Midbrain (tissue), 1 donor: ENCODE results near the gene MARCHF9.

ENCODE experiments used
- DNase-seq: peaks from one replicate; lab custom pipeline; 2025; lab: John Stamatoyannopoulos, UW

The MARCHF9 gene

DNA sequence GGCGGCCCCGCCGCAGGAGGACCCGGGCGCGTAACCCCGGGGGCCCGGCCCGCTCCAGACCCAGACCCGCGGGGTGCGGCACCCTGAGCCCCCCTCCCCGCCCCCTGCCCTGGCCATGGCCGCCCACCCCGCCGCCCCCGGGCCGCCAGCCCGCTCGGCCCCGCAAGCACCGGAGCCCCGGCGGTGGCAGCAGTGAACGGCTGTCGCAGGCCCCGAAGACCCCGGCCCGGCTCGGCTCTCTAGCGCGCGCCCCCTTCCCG is 221 bp downstream of the MARCHF9 start:
- no peak for DNase-seq

DNA sequence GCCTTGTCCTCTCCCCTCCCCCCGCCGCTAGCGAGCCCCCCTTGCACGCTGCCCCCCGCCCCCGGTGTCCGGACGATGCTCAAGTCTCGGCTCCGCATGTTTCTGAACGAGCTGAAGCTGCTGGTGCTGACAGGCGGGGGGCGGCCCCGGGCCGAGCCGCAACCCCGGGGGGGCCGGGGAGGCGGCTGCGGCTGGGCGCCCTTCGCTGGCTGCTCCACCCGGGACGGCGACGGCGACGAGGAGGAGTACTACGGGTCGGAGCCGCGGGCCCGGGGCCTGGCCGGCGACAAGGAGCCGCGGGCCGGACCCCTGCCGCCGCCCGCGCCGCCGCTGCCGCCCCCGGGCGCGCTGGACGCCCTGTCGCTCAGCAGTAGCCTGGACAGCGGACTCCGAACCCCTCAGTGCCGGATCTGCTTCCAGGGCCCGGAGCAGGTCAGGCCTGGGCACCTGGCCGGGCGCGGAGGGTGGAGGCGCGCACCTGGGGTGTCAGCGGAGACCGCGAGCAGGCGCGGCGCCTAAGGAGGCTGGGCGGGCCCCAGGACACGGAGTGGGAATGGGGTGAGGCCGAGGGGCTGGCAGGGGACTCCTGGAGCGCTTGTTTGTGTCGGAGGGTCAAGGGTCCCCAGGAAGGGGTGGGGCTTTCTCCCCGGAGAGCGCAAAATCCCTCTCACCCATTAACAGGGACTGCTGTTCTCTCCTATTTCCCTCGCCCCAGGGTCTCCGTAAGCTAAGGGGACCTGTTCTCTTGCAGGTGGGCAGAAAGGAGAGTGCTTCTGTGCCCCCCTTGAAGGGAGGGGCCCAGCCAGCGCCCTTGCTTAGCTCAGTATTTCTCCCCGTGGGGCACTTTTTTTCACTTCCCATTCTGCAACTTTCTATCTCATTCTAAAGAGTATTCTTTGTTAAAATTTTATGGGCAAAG is 810 bp downstream of the MARCHF9 start:
- no peak for DNase-seq

DNA sequence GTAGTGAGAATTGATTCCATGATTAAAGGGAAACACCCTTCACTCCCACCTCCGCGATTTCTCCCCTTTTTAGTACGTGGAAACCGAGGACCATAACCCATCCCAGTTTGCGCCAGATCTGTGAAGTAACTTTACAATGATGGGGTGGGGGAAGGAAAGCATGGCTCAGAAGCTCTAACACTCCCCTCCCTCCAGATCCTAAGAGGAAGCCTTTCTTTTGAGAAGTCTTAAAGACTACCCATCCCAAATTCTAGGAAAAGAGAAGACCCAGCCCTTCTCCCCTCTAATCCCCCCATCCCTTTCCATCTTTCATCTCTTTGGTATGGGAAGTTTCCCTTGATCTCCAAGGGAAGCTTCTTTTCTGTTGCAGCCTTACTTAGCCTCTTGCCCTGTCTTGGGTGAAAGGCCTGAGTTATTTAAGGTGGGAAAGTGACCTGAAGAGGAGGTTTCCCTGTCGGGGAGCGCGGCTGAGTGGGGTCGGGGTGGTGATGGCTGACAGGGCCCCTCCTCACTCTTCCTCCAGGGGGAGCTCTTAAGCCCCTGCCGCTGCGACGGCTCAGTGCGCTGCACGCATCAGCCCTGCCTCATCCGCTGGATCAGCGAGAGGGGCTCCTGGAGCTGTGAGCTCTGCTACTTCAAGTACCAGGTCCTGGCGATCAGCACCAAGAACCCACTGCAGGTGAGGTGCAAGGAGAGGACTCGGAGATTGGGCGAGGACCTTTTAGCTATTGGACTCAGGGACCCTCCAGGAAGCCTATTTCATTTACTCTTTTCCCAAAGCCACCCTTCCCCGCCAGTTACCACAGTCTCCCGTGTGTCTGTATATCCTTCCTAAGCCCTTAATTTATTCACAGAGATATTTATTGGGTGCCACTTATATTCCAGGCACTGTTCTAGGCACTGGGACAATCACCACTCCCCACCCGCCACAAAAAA is 1.8 kb downstream of the MARCHF9 start:
- peak; percentile 5 for DNase-seq

DNA sequence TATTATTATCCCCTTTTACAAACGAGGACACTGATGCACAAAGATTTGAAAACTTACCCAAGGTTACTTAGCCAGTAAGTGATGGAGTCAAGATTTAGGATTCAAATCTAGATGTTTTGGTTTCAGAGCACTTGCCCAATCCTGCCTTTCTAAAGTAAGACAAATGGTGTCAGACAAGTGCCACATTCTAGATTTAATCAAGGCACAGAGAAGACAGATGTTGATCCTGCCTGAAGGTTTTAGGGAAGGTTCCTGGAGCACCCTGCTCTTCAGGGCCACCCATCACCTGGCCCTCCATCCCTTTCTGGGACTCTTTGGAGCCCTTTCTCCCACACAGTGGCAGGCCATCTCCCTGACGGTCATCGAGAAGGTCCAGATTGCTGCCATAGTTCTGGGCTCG is 2.9 kb downstream of the MARCHF9 start:
- DNase-seq = no peak

DNA sequence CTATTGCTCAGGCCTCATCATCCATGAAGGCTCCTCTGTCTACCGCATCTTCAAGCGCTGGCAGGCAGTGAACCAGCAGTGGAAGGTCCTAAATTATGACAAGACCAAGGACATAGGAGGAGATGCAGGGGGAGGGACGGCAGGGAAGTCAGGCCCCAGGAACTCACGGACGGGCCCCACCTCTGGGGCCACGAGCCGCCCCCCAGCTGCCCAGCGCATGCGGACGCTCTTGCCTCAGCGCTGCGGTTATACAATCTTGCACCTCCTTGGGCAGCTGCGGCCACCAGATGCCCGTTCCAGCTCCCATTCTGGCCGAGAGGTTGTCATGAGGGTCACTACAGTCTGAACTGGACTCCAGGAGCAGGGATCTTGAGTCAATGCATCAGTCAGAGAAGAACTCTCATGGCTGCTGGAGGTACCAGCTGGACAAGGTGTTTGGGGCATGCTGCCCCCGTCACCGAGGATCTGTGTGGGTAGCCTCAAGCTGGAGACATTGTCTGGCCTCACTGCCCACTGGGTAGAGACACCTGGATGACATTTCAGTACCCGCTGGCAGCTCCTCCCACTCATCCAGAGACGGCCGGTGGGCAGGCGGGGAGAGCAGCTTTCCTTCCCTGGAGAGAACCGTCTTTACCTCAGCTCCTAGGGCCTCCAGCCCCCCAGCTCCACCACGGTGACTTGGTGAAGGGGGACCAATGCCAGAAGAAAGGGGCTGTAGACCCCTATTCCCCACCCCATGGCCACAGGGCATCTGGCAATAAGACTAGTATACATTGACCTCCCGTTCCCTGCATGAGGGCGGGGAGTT is 3.9 kb downstream of the MARCHF9 start:
- DNase-seq = no peak

DNA sequence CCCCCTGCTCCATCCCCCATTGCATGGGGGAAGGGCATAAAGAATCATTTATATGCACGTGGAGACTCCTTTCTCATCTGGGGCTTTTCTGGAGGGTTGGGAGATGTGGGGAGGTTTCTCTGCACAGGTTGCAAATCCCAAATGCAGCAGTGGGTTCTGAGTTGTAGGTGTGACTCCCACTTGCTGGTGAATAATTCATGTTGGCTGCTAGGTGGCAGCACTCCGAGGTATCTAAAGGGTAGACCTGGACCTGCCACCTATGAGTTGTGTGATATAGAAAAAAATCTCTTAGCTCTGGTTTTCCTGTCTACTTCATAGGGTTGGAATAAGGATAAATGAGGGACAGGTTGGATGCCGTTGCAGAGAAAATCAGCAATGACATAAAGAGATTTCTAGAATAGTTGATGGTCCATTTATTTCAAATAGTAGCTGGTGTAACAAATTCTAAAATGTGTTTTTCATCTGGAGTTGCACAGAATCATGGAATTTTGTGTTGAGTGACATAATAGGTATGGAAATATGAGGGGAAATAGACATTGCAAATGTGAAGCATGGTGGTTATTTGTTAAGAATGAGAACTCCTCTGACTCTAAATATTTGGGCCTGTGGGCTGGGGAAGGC is 4.6 kb downstream of the MARCHF9 start:
- DNase-seq = no peak

DNA sequence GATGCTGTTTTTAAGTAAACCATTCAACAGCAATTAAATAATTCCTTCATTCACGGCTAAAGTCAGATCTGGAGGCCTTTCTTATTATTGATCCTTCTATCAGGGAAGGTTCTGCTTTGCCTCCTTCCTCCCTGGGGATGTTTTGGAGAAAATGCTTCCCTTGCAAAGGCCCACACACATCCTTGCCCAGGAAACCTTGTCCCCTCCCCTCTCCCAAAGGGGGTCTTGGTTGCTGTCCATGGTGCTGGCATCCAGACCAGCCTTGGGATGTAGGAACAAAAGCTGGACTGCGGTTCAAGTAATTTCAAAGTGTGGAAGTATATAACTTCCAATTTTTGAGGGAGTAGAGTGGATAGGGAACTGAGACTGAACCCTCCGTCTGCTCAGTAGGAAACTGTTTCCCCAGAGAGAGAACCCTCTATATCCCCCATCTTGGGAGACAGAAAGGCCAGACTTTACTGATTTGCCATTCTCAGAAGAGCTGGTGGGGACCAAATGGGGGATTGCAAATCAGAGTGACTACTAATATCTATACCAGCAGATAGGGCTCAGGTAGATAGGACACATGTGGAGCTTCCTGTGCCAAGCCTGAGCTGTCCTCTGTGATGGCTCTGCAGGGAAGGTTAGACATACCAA is 5.6 kb downstream of the MARCHF9 start:
- DNase-seq = no peak

DNA sequence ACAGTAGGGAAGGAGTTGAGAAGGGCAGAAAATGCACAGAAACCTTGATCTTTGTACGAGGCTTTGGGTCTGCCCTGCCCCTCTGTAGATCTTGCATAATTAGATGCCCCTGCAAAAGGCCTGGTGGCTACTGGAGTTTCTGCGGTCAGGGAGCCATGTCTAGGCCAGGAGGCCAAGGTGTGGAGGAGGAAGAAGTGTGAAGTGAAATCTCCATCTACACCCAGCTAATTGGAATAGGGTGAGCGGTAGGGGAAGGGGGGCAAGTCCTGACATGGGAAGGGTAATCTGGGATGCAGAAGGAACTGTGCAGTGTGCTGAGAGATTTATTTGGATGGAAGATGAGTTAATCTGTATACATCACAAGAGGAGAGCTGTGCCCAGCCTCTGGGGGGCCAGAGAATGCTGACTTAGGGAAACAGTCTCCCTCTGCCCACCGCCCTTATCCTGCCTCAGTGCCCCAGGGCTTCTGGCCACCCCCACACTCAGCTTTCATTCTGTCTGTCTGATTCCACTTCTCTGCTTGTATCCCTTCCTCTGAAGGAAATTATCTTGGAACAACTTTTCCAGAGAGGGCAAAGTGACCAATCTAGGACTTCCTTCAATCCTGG is 6.6 kb downstream of the MARCHF9 start:
- no peak for DNase-seq

DNA sequence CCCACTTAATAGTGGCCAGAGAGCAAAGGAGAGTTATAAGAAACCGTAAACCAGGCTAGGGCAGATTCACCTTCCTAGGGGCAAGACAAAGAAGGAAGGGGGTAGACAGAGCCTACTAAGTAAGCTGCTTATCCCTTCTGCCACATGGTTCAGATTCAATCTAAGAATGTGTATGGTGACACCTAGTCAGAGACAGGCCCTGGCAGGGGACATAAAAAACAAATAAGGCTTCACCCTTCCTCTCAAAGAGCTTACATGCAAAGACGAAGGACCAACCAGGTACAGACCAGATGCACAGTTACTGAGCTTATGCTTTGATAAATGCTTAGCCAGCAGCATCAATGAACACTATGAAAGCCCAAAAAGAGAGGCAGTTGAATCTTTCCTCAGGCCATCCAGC is 7.6 kb downstream of the MARCHF9 start:
- no peak for DNase-seq

DNA sequence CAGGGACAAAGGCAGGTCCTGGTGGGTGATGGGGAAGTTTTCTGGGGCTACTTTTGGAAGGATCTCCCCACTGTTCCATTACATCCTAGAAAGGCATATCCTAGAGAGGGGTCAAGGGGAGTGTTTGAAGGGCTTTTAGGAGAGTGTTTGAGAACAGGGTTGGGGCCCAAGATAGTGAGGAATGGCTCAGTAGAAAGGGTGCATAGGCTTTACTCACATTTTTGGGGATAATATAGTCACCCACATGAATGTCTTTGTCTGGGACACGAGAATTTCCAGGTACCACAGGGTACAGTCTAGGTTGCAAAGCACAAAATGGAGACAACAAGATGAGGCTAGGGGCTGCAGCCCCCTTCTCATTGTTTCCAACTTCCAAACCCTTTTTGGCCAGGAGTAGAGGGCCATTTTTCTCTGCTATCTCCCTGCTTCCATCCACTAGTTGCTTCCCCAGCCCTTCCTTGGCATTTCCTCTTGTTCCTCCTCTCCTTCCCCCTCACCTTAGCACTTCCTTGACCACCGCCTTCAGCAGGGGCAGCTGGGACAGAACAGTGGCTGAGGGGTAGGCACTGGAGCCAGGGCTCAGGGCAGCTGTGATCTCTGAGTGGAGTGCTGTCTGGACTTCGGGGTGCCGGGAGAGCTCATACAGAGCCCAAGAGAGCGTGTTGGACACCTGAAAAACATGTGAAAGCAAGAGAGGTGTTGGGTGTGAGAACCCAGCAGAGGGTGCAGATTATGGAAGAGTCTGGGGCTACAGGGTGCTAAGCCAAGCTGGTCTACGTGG is 9.2 kb downstream of the MARCHF9 start:
- no peak for DNase-seq

DNA sequence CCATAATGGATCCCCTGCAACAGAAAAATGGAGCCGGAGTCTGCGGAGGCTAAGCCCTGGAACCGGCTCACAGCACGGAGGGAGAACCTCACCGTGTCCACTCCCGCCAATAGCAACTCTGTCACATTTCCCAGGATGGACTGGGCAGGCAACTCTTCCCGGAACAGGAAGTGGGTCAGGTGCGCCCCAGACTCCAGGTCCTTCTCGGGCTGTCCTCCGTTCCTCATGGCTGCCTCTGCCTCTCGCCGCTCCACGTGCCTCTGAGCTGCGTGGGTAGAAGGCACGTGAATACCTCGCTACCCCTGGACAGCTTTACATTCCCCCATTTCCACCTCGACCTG is 9.7 kb downstream of the MARCHF9 start:
- no peak for DNase-seq

DNA sequence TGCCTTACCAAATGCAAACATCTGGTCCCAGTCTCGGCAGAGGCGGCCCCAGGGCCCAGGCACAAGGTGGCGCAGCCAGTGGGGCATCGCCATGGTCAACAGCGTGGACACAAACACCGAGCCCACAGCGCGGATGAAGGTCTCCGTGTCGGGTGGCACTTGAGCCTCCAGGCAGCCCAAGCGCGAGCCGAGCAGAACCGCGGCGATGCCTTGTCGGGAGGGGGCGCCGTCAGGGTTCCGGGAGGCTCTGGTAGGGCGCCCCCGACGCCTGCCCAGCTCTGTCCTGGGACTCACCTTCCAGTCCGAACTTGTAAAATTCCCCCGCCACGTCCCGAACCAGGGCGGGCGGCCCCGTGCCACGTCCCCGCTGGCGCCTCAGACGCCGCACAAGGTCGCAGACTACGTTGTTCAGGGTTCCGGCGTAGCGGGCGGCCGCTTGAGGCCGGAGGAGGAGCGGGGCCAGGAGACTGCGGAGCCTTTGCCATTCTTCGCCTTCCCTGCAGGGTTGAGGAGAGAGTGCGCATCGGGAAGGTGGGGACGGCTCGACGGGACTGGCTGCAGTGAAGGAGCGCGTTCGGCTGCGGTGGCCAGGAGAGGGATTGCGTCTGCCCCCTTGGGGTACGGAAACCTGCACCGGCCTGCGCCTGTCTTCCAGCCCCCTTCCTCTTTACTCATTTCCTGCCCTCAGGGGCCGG is 10.2 kb downstream of the MARCHF9 start:
- DNase-seq = no peak

DNA sequence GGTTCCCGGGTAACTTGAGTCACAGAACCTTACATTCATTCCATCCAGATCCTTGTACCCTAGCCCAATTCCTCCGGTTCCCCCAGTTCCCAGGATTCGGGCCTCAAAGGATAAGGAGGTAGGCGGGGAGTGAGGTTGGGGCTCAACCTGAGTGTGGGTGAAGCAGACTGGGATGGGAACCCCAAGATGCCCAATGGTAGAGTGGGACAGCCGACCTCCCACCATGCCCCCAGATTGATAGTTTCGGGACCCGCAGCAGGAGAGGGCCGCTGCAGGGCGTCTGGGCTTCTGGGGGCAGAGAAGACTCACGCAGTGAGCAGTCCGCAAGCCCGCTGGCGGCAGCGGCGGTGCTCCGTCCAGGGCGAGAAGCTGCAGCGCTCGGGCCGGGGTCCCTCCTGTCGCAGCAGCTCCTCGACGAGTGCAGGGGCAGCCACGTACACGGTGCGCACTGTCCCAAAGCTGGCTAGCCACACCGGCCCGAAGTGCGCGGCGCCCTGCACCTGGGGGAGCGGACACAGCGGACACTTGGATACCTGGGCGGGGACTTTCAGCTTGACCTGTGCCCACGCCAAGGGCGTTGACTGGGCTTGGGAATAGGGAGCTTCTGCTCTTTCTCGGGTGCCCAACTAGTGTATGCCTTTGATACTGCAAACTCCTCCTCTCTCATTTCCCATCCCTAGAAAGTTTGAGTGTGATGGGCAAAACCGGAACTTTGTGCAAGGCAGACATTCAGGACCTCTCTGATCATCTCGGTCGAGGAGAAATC is 11.0 kb downstream of the MARCHF9 start:
- no peak for DNase-seq

DNA sequence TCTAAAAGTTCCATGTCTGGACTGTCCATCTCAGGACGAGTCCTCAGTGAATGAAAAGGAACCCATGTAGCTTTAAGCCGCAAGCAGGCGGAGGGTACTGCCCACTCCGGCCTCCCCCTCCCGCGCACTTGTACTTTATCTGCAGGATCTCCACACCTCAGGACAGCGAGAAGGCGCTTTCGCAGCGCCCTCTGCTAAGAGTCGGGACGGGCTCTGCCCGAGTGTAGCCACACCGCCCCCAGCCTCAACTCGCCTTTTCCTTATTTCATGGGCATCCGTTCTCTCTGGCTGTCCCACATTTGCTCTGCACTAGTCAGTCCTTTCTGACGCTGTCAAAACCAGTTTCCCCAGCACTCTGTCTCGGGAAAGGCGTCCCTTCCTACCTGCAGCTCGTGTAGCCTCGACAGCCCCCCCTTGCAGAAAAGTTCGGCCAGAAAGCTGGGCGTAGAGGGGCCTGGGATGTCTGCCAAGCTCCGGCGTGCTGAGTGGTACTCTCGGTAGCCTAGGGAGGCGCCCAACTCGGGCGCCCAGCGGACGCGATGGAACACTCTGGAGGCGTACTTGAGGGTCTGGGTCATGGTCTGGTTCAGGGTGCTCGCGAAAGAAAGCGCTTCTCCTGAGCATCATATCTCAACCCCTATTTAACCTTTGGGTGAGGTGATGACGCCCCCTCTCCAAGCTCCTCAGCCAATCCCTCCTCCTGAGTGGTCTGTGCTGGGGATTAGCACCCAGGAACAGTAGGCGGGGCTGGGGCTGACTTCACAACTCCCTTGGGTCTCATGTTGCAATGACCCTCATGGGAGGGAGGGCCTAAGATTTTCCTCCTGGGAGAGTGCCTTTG is 11.8 kb downstream of the MARCHF9 start, which contains the start of gene CYP27B1:
Gene CYP27B1 (minus strand): TSS at position 615 of the 841 bp plus-strand sequence. CDS start 37 bp downstream, at position 578.
- no peak for DNase-seq

DNA sequence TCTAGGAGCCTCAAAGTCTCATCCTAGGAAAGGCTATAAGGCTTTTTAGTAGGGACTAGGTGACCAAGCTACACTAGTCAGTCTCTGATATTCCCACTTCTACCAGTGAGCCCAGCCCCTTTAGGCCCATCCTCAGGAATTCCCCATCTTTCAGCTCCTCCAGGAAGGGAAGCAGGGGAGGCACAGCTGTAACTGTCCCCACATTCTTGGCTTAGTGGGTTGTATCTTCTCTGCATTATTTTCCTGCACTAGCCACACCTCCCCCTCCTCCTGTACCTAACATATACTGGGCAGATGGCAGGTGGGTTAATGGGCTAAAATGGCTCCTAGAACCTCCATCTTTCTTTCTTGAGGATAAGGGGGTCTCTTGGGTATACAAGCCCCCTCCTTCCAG is 12.4 kb downstream of the MARCHF9 start:
- no peak for DNase-seq

DNA sequence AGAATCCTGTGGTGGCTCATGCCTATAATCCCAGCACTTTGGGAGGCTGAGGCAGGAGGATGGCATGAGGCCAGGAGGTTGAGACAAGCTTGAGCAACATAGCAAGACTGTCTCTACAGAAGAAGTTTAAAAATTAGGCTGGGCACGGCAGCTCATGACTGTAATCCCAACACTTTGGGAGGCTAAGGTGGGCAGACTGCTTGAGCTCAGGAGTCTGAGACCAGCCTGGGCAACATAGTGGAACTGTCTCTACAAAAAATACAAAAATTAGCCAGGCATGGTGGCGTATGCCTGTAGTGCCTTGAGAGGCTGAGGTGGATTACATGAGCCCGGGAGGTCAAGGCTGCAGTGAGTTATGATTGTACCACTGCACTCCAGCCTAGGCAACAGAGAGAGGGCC is 13.0 kb downstream of the MARCHF9 start:
- DNase-seq = no peak

DNA sequence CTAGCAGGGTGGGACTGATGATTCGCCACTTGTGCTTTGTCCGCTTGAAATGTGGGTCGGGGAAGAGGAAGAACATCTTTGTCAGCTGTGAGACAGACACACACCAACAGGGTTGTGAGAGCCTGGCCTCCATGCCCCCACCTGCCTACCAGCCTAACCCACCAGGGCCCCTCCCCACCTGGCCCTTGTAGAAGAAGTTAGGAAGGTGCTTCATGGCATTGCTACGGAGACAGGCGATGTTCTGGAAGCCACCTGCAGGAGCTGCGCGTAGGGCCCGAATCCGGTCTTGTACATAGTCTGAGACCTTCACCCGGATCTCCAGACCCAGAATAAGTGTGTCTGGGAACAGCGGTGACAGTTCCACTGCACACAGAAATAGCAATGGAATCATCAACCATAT is 14.7 kb downstream of the MARCHF9 start:
- DNase-seq = no peak

DNA sequence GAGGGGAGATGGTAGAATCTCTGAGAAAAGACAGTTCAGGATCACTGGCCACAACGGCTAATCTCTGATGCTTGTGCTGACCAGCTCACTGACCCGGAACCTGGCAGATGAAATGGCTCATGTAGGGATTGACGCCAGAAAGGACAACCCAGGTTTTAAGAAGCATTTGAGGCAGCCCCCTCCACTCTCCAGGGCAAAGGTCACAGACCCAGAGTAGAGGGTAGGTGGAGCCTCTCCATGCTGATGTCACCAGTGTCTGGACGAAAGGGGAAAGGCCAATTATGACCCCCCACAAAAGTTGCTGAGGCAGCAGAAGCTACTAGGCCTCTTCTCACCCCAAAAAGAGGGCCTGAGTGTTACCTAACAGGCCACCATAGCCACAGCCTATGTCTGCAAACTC is 15.8 kb downstream of the MARCHF9 start:
- no peak for DNase-seq
